Astrocyte (in vitro differentiated cells and primary cell): ENCODE measurements around the gene EGFL7. TPM values are rescaled to one million over a fixed set of nuclear protein-coding genes. Genes with fewer than 3 reads are reported as not detected.
A peak's percentile ranks its signal among the peaks of the same experiment; 100 is the strongest.

ENCODE experiments used
- DNase-seq: peaks from one replicate; pipeline ENCODE4 v3.0.0-alpha.2; 2010; ENCODE audit warnings: low read depth
- FAIRE-seq: peaks from 2 replicates; lab custom pipeline; 2011; peaks lifted over from hg19 to GRCh38; lab: Jason Lieb, UNC
- H2AFZ ChIP-seq: 2 replicates; pipeline ENCODE4 v1.6.0; 2012; ENCODE audit warnings: low read depth, low read length, inconsistent platforms
- H3K27ac ChIP-seq: 2 replicates; pipeline ENCODE4 v1.5.1; 2011; ENCODE audit warnings: low read depth, low read length, inconsistent platforms
- H3K27me3 ChIP-seq: 2 replicates; pipeline ENCODE4 v1.6.0; 2011; ENCODE audit warnings: low read length, inconsistent platforms; ENCODE audit not compliant: insufficient read depth
- H3K36me3 ChIP-seq: 2 replicates; pipeline ENCODE4 v1.5.1; 2011; ENCODE audit warnings: low read length, inconsistent platforms; ENCODE audit not compliant: insufficient read depth
- H3K4me1 ChIP-seq: 2 replicates; pipeline ENCODE4 v1.5.1; 2011; ENCODE audit warnings: low read length, inconsistent platforms; ENCODE audit not compliant: insufficient read depth
- H3K4me2 ChIP-seq: 2 replicates; pipeline ENCODE4 v1.6.0; 2012; ENCODE audit warnings: low read length, inconsistent platforms
- H3K4me3 ChIP-seq: 2 replicates; pipeline ENCODE4 v1.5.1; 2011; ENCODE audit warnings: low read depth, mild to moderate bottlenecking, low read length, inconsistent platforms; ENCODE audit not compliant: insufficient read depth
- H3K79me2 ChIP-seq: 2 replicates; pipeline ENCODE4 v1.6.0; 2012; ENCODE audit warnings: mild to moderate bottlenecking, low read length, inconsistent platforms; ENCODE audit not compliant: insufficient read depth
- H3K9ac ChIP-seq: 2 replicates; pipeline ENCODE4 v1.6.0; 2012; ENCODE audit warnings: mild to moderate bottlenecking, low read length, inconsistent platforms
- H3K9me3 ChIP-seq: 2 replicates; pipeline ENCODE4 v1.5.1; 2012; ENCODE audit warnings: low read depth, mild to moderate bottlenecking, low read length, inconsistent platforms; ENCODE audit not compliant: insufficient read depth
- H4K20me1 ChIP-seq: 2 replicates; pipeline ENCODE4 v1.6.0; 2012; ENCODE audit warnings: low read length, inconsistent platforms; ENCODE audit not compliant: insufficient read depth
- H3K27ac Mint-ChIP-seq: one replicate; pipeline ENCODE4 v1.8.0; 2021; ENCODE audit warnings: mild to moderate bottlenecking, mixed read lengths; ENCODE audit not compliant: unreplicated experiment
- H3K27me3 Mint-ChIP-seq: one replicate; pipeline ENCODE4 v1.8.0; 2021; ENCODE audit warnings: low read depth, mixed read lengths; ENCODE audit not compliant: unreplicated experiment
- H3K36me3 Mint-ChIP-seq: one replicate; pipeline ENCODE4 v1.8.0; 2021; ENCODE audit warnings: low read depth, mixed read lengths; ENCODE audit not compliant: unreplicated experiment
- H3K4me1 Mint-ChIP-seq: one replicate; pipeline ENCODE4 v1.8.0; 2021; ENCODE audit warnings: low read depth, mixed read lengths; ENCODE audit not compliant: unreplicated experiment
- H3K4me3 Mint-ChIP-seq: one replicate; pipeline ENCODE4 v1.8.0; 2021; ENCODE audit warnings: mild to moderate bottlenecking, moderate library complexity, mixed read lengths; ENCODE audit not compliant: unreplicated experiment
- H3K9me3 Mint-ChIP-seq: one replicate; pipeline ENCODE4 v1.8.0; 2021; ENCODE audit warnings: mild to moderate bottlenecking, mixed read lengths; ENCODE audit not compliant: unreplicated experiment
- CTCF ChIP-seq: IDR thresholded peaks from 2 replicates; pipeline ENCODE4 v1.5.1; 2011; ENCODE audit warnings: low read depth, mild to moderate bottlenecking, inconsistent platforms, low read length, moderate library complexity; ENCODE audit not compliant: insufficient read depth
- EZH2 ChIP-seq: IDR thresholded peaks from 2 replicates; pipeline ENCODE4 v1.6.1; 2012; ENCODE audit warnings: mild to moderate bottlenecking, low read length, inconsistent platforms; ENCODE audit not compliant: insufficient read depth
- total RNA-seq: library from RNA; stranded (reverse); gene quantifications from 2 replicates; pipeline ENCODE4 v1.2.1, GENCODE V29; 2021

EGFL7 gene
- total RNA-seq, 1 donor from 2014 or later = 12.3 TPM

GRCh38 chr9:136654820-136655535, 7.7 kb upstream of the EGFL7 start:
- Histone ChIP-seq H3K9me3 (no peaks in the 10 kb centered on the region), H3K9ac (no peak overlapping the region), H3K4me3 (no peak overlapping the region), H4K20me1 (no peaks in the 10 kb centered on the region), H3K4me2 (no peak overlapping the region), H3K27me3 (no peaks in the 10 kb centered on the region), H3K36me3 (no peaks in the 10 kb centered on the region), H2AFZ (no peak overlapping the region), H3K4me1 (peaks cover 6% of the 10 kb centered on the region), H3K79me2 (no peaks in the 10 kb centered on the region), H3K27ac (no peak overlapping the region)
- FAIRE-seq (no peak), DNase-seq (no peak)
- H3K36me3 Mint-ChIP-seq = no peaks in the 10 kb centered on the region
- no peak for TF ChIP-seq CTCF
- peaks cover 8% of the 10 kb centered on the region for H3K27me3 Mint-ChIP-seq
- peaks cover 1% of the 10 kb centered on the region for H3K4me1 Mint-ChIP-seq
- no peaks in the 10 kb centered on the region for H3K9me3 Mint-ChIP-seq
- peak overlapping the region; percentile 50 for H3K4me3 Mint-ChIP-seq
- no peak overlapping the region for H3K27ac Mint-ChIP-seq

DNA sequence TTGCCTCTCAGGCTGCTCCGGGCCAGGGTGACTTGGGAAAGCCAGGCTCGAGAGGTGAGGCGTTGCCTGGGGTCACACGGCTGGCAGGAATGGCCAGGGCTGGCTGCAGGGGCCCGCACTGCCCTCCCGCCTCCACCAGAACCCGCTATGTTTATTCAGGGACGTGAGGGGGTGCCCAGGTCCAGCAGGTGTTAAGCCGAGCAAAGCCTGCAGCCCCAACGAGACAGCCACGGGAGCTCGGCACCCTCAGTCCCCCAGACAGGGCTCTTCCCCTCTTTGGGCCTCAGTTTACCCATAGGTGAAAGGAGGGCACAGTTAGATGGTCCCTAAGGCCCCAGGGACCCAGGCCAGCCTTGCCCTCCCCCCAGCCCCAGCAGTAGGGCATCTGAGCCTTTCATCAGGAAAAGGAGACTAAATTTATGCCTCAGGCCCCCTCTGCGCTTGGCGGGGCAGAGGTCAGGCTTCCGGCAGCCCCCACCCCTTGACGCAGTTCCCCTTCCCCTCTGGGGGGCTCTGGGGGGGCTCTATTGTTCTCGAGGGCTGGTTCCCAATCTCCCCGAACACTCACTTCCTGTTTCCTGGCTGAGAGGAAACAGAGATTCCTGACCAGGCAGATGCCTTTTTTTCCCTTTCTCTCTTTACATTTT, 7.1 kb upstream of the EGFL7 start:
- peaks cover 1% of the 10 kb centered on the region for H3K4me1 Mint-ChIP-seq
- no peaks in the 10 kb centered on the region for H4K20me1 ChIP-seq
- no peak for DNase-seq
- no peak for FAIRE-seq
- TF ChIP-seq CTCF (no peak), EZH2 (no peak)
- no peak overlapping the region for H3K27ac ChIP-seq
- peaks cover 6% of the 10 kb centered on the region for H3K4me1 ChIP-seq
- no peaks in the 10 kb centered on the region for H3K36me3 Mint-ChIP-seq
- no peak overlapping the region for H3K9ac ChIP-seq
- H3K4me2 ChIP-seq = peak overlapping the region; percentile 36
- no peak overlapping the region for H3K4me3 ChIP-seq
- peaks cover 8% of the 10 kb centered on the region for H3K27me3 Mint-ChIP-seq
- no peaks in the 10 kb centered on the region for H3K9me3 Mint-ChIP-seq
- H3K36me3 ChIP-seq = no peaks in the 10 kb centered on the region
- H3K27ac Mint-ChIP-seq = no peak overlapping the region
- no peaks in the 10 kb centered on the region for H3K27me3 ChIP-seq
- peak overlapping the region; percentile 50 for H3K4me3 Mint-ChIP-seq
- H3K79me2 ChIP-seq = no peaks in the 10 kb centered on the region
- peak overlapping the region; percentile 83 for H2AFZ ChIP-seq
- no peaks in the 10 kb centered on the region for H3K9me3 ChIP-seq
